Measurements from ENCODE around the gene SH3RF3. TPM values are rescaled to one million over a fixed set of nuclear protein-coding genes. Genes with fewer than 3 reads are reported as not detected.

Gene SH3RF3
- total and polyA plus RNA-seq, 8 donors: 7.0 to 11.1 (median 8.3) TPM

GRCh38 chr2:109459485-109459884, 330.5 kb downstream of the SH3RF3 start:
- Histone ChIP-seq H3K4me3 (no peak overlapping the region), H3K27ac (no peak overlapping the region), H3K36me3 (no peaks in the 10 kb centered on the region), H3K9me3 (no peaks in the 10 kb centered on the region), H3K4me1 (no peaks in the 10 kb centered on the region), H3K27me3 (no peaks in the 10 kb centered on the region)
- ATAC-seq (no peak), DNase-seq (peak in 1 of 4 donors; percentile 10)
- intact Hi-C loops (cut with DNase I): no loop called here
- TF ChIP-seq CTCF (IDR thresholded peaks at IDR 0.05): no peak

- H3K4me3 ChIP-seq: no peak overlapping the region
- H3K4me1 ChIP-seq: no peaks in the 10 kb centered on the region
- ATAC-seq (peak; percentile 85), DNase-seq (peak in 1 of 4 donors; percentile 22)
- TF ChIP-seq CTCF (IDR thresholded peaks at IDR 0.05): no peak
- no peaks in the 10 kb centered on the region for H3K36me3 ChIP-seq
- no peaks in the 10 kb centered on the region for H3K27me3 ChIP-seq
- intact Hi-C loops (cut with DNase I): no loop called here
- no peak overlapping the region for H3K27ac ChIP-seq
- H3K9me3 ChIP-seq: no peaks in the 10 kb centered on the region
These were observed 331.7 kb downstream of the SH3RF3 start for GRCh38 chr2:109460553-109461324.

GRCh38 chr2:109463236-109463635, 334.2 kb downstream of the SH3RF3 start:
- no peak for TF ChIP-seq CTCF (IDR thresholded peaks at IDR 0.05)
- DNase-seq: no peak
- Histone ChIP-seq H3K4me3 (no peak overlapping the region), H3K36me3 (no peaks in the 10 kb centered on the region), H3K27ac (no peak overlapping the region), H3K27me3 (no peaks in the 10 kb centered on the region), H3K9me3 (no peaks in the 10 kb centered on the region), H3K4me1 (no peaks in the 10 kb centered on the region)
- intact Hi-C loops (cut with DNase I): no loop called here
- ATAC-seq: no peak

GRCh38 chr2:109463891-109464290, 334.9 kb downstream of the SH3RF3 start:
- Histone ChIP-seq H3K9me3 (no peaks in the 10 kb centered on the region), H3K27ac (no peak overlapping the region), H3K4me1 (no peaks in the 10 kb centered on the region), H3K27me3 (no peaks in the 10 kb centered on the region), H3K36me3 (no peaks in the 10 kb centered on the region), H3K4me3 (no peak overlapping the region)
- ATAC-seq (no peak), DNase-seq (no peak)
- TF ChIP-seq CTCF (IDR thresholded peaks at IDR 0.05): no peak
- intact Hi-C loops (cut with DNase I): no loop called here

- no peaks in the 10 kb centered on the region for H3K27me3 ChIP-seq
- H3K4me1 ChIP-seq: no peaks in the 10 kb centered on the region
- no peaks in the 10 kb centered on the region for H3K9me3 ChIP-seq
- intact Hi-C loops (cut with DNase I): no loop called here
- no peaks in the 10 kb centered on the region for H3K36me3 ChIP-seq
- no peak for TF ChIP-seq CTCF (IDR thresholded peaks at IDR 0.05)
- H3K27ac ChIP-seq: no peak overlapping the region
- H3K4me3 ChIP-seq: no peak overlapping the region
- DNase-seq (peak in 1 of 4 donors; percentile 13), ATAC-seq (no peak)
These were observed 337.9 kb downstream of the SH3RF3 start for GRCh38 chr2:109466674-109467575.
